ENCODE results near the gene PARP14.
A peak's percentile ranks its signal among the peaks of the same experiment; 100 is the strongest.

The PARP14 gene

DNA sequence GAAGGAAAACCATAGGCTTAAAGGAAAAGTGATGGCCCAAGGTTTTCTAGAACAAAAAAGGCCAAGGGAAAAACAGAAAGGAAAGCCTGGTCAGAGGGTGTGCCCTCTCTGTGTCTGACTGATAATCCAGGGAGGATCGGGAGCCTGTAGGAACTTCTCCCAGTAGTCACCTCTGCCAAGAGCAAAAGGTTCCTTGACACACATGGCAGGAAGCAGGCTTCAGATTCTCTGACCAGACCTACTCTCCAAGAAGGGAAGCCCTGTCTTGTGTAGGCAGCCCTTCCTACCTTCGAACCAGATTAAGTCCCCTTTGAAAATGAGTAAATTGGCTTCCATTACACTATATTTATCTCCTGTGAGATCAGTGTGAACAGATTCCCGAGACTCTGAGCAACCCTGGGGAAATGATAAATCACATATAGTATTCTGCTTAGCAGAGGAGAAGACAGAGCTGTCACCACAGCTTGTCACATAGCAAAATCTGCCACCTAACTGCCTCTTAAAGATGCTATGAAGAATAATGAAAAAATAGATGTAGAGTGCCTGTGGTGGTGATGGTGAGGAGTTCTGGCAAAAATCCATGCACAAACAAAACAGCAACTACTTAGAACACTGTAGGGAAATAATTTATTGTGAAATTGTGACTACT is 38.8 kb downstream of the PARP14 start:
- no peak overlapping the region for H3K4me3 ChIP-seq (ENCODE audit: low read depth, low read length)
- TF ChIP-seq, protein P1, sequence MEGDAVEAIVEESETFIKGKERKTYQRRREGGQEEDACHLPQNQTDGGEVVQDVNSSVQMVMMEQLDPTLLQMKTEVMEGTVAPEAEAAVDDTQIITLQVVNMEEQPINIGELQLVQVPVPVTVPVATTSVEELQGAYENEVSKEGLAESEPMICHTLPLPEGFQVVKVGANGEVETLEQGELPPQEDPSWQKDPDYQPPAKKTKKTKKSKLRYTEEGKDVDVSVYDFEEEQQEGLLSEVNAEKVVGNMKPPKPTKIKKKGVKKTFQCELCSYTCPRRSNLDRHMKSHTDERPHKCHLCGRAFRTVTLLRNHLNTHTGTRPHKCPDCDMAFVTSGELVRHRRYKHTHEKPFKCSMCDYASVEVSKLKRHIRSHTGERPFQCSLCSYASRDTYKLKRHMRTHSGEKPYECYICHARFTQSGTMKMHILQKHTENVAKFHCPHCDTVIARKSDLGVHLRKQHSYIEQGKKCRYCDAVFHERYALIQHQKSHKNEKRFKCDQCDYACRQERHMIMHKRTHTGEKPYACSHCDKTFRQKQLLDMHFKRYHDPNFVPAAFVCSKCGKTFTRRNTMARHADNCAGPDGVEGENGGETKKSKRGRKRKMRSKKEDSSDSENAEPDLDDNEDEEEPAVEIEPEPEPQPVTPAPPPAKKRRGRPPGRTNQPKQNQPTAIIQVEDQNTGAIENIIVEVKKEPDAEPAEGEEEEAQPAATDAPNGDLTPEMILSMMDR (IDR thresholded peaks at IDR 0.05; ENCODE audit: low read depth, low read length): no peak
- TF ChIP-seq POLR2A (IDR thresholded peaks at IDR 0.05; ENCODE audit: extremely low read depth, insufficient read length): no peak
- no peak for TF ChIP-seq MYC (IDR thresholded peaks at IDR 0.05; ENCODE audit: low read depth, low read length)
- no peak for DNase-seq (ENCODE audit: low read depth)

DNA sequence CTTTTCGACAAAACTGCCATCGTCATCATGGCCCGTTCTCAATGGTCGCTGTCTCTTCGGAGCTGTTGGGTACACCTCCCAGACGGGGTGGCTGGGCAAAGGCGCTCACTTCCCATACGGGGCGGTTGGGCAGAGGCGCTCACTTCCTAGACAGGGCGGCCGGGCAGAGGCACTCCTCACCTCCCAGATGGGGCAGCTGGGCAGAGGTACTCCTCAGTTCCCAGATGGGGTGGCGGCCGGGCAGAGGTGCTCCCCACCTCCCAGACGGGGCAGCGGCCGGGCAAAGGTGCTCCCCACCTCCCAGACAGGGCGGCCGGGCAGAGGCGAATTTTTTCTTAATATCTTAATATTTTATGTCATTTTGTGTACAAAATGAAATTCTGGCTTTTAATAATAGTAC is 44.5 kb downstream of the PARP14 start:
- no peak overlapping the region for H3K4me3 ChIP-seq (ENCODE audit: low read depth, low read length)
- TF ChIP-seq, protein P1 (IDR thresholded peaks at IDR 0.05; ENCODE audit: low read depth, low read length): no peak
- TF ChIP-seq POLR2A (IDR thresholded peaks at IDR 0.05; ENCODE audit: extremely low read depth, insufficient read length): no peak
- no peak for DNase-seq (ENCODE audit: low read depth)

DNA sequence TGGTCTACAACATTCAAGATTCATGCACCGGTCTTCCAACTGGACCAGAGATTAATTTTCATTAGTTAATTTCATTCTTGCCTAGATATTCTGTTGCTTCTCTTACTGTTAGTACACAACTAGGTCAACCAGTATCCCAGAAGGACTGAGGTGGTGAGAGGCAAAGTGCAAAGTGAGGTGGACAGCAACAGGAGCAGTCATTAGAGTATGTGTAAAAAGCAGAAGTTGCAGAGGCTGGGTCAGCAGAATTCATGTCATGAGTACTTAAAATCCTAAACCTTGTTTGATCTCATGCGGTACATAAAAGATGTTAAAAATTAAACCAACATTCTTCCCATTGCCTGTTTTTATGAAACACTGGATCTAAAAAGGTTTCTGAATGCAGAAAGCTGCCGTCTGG is 46.7 kb downstream of the PARP14 start:
- TF ChIP-seq, protein P2, sequence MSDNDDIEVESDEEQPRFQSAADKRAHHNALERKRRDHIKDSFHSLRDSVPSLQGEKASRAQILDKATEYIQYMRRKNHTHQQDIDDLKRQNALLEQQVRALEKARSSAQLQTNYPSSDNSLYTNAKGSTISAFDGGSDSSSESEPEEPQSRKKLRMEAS (IDR thresholded peaks at IDR 0.05; ENCODE audit: low read depth, low read length): no peak
- TF ChIP-seq POLR2A (IDR thresholded peaks at IDR 0.05; ENCODE audit: extremely low read depth, insufficient read length) (no peak), MYC (IDR thresholded peaks at IDR 0.05; ENCODE audit: low read depth, low read length) (no peak)
- TF ChIP-seq, protein P1 (IDR thresholded peaks at IDR 0.05; ENCODE audit: low read depth, low read length): no peak
- peak; percentile 18 for DNase-seq (ENCODE audit: low read depth)
- no peak overlapping the region for H3K4me3 ChIP-seq (ENCODE audit: low read depth, low read length)

DNA sequence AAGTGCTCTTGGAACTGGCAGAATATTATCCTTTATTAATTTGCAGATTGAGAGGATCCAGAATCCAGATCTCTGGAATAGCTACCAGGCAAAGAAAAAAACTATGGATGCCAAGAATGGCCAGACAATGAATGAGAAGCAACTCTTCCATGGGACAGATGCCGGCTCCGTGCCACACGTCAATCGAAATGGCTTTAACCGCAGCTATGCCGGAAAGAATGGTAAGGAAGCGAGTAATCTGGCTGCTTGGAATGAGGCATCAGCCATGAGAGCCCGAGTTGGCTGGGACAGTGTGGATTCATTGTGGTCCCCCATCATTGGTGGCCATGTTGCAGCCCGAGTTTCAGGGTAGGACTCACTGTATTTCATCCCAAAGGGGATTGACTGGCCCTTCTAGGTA is 47.1 kb downstream of the PARP14 start:
- no peak overlapping the region for H3K4me3 ChIP-seq (ENCODE audit: low read depth, low read length)
- TF ChIP-seq, protein P2 (IDR thresholded peaks at IDR 0.05; ENCODE audit: low read depth, low read length): no peak
- TF ChIP-seq, protein P1 (IDR thresholded peaks at IDR 0.05; ENCODE audit: low read depth, low read length): no peak
- TF ChIP-seq POLR2A (IDR thresholded peaks at IDR 0.05; ENCODE audit: extremely low read depth, insufficient read length) (no peak), MYC (IDR thresholded peaks at IDR 0.05; ENCODE audit: low read depth, low read length) (no peak)
- no peak for DNase-seq (ENCODE audit: low read depth)

DNA sequence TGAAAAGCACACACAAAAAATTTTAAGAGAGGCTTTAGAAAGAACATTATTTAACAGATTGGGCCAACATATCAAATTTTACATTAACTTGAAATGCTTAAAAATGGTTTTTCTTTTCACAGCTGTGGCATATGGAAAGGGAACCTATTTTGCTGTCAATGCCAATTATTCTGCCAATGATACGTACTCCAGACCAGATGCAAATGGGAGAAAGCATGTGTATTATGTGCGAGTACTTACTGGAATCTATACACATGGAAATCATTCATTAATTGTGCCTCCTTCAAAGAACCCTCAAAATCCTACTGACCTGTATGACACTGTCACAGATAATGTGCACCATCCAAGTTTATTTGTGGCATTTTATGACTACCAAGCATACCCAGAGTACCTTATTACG is 47.5 kb downstream of the PARP14 start:
- H3K4me3 ChIP-seq (ENCODE audit: low read depth, low read length): no peak overlapping the region
- no peak for DNase-seq (ENCODE audit: low read depth)
- TF ChIP-seq, protein P1 (IDR thresholded peaks at IDR 0.05; ENCODE audit: low read depth, low read length): no peak
- TF ChIP-seq MYC (IDR thresholded peaks at IDR 0.05; ENCODE audit: low read depth, low read length) (no peak), POLR2A (IDR thresholded peaks at IDR 0.05; ENCODE audit: extremely low read depth, insufficient read length) (no peak)
- TF ChIP-seq, protein P2 (IDR thresholded peaks at IDR 0.05; ENCODE audit: low read depth, low read length): no peak

All from NB4 (cell line).